Measurements from ENCODE around the gene GREB1.

The GREB1 gene

DNA sequence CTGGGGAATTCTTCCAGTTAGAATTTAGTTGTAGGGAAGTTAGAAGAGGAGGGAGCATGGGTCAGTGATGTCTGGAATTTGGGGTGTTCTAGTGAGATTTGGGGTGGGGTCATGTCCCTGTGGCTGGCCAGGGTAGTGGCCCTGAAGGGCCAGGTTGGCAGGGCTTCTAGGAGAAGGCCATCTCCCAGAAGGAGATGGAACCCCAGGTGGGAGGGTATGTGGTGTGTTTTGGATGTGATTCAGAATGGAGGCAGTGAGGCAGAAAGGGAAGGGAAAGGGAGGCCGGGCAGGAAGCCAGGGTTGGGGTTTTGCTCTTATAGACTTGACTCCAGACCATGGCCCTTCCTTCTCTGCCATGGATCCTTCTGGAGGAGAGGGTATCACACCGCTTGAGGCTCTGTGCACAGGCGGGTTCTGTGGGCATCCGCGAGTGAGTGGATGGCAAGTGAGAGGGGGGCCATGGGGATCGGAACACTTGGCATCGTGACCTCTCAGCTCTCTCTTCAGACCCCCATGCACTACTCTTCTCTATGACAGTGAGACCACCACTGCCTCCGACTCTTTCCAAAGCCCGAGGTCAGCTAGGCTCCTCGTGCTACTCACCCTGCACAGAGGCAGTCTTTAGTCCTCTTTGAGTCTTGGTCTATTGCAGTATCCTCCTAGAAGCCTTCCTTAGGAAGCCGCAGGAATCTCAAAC, 7.3 kb downstream of the GREB1 start:
- Histone ChIP-seq H3K36me3 (replicated peaks; ENCODE audit: low read depth, low read length) (no peaks in the 10 kb centered on the region), H3K4me3 (ENCODE audit: low read length) (no peak overlapping the region), H2AFZ (ENCODE audit: low read depth, low read length) (no peak overlapping the region), H3K4me2 (ENCODE audit: low read length) (no peak overlapping the region), H3K9ac (ENCODE audit: low read length) (no peak overlapping the region), H3K9me3 (ENCODE audit: insufficient read depth, low read length) (no peaks in the 10 kb centered on the region), H3K79me2 (ENCODE audit: low read length) (no peaks in the 10 kb centered on the region), H3K27ac (ENCODE audit: low read length) (no peak overlapping the region), H3K4me1 (ENCODE audit: low read length) (peaks cover 12% of the 10 kb centered on the region), H3K27me3 (ENCODE audit: low read depth, low read length) (peaks cover 9% of the 10 kb centered on the region), H4K20me1 (ENCODE audit: insufficient read depth, low read length) (no peaks in the 10 kb centered on the region)
- TF ChIP-seq, protein P1, sequence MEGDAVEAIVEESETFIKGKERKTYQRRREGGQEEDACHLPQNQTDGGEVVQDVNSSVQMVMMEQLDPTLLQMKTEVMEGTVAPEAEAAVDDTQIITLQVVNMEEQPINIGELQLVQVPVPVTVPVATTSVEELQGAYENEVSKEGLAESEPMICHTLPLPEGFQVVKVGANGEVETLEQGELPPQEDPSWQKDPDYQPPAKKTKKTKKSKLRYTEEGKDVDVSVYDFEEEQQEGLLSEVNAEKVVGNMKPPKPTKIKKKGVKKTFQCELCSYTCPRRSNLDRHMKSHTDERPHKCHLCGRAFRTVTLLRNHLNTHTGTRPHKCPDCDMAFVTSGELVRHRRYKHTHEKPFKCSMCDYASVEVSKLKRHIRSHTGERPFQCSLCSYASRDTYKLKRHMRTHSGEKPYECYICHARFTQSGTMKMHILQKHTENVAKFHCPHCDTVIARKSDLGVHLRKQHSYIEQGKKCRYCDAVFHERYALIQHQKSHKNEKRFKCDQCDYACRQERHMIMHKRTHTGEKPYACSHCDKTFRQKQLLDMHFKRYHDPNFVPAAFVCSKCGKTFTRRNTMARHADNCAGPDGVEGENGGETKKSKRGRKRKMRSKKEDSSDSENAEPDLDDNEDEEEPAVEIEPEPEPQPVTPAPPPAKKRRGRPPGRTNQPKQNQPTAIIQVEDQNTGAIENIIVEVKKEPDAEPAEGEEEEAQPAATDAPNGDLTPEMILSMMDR (IDR thresholded peaks at IDR 0.05; ENCODE audit: low read depth, low read length), result no peak
- TF ChIP-seq EZH2phosphoT487 (IDR thresholded peaks at IDR 0.05; ENCODE audit: low read depth), result no peak

DNA sequence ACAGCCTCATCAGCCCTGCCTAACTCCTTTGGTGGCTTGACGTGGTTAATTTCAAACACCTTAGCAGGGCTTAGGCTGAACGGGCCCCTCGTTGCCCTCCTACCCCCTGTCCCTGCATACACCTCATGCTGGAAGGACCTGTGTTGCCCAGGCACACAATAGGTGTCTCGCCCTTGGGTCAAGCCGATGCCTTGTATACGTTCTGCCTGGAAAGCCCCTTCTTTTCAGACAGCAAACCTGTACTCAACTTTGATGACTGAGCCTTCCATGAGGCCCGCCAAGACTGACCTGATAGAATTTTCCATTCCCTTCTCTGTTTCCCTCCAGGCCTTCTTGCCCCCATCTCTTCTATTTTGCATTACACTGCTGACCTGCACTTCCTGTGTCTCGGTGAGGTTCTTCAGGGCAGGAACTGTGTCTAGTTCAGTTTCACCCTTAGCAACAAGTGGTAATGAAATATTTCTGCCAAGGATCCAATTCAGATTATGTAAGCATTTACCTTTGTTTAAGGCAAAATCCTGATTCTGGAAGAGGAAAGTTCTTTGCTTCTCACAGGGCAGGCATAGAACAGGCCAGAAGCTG, 7.9 kb downstream of the GREB1 start:
- H3K4me3 ChIP-seq (ENCODE audit: low read length), result peak overlapping the region; percentile 24; the same call in 1 of the 2 replicates
- peak overlapping the region; percentile 65; the same call in 1 of the 2 replicates for H2AFZ ChIP-seq (ENCODE audit: low read depth, low read length)
- H3K79me2 ChIP-seq (ENCODE audit: low read length), result no peaks in the 10 kb centered on the region
- H3K9ac ChIP-seq (ENCODE audit: low read length), result peak overlapping the region; percentile 30; the same call in 1 of the 2 replicates
- peak overlapping the region; percentile 56 for H3K4me2 ChIP-seq (ENCODE audit: low read length)
- no peak for TF ChIP-seq EZH2phosphoT487 (IDR thresholded peaks at IDR 0.05; ENCODE audit: low read depth)
- TF ChIP-seq, protein P1 (IDR thresholded peaks at IDR 0.05; ENCODE audit: low read depth, low read length), result no peak
- H3K27me3 ChIP-seq (ENCODE audit: low read depth, low read length), result peaks cover 2% of the 10 kb centered on the region; the same call in 1 of the 2 replicates
- H3K9me3 ChIP-seq (ENCODE audit: insufficient read depth, low read length), result no peaks in the 10 kb centered on the region
- no peak overlapping the region for H3K27ac ChIP-seq (ENCODE audit: low read length)
- H4K20me1 ChIP-seq (ENCODE audit: insufficient read depth, low read length), result no peaks in the 10 kb centered on the region
- H3K4me1 ChIP-seq (ENCODE audit: low read length), result peaks cover 12% of the 10 kb centered on the region
- no peaks in the 10 kb centered on the region for H3K36me3 ChIP-seq (replicated peaks; ENCODE audit: low read depth, low read length)

DNA sequence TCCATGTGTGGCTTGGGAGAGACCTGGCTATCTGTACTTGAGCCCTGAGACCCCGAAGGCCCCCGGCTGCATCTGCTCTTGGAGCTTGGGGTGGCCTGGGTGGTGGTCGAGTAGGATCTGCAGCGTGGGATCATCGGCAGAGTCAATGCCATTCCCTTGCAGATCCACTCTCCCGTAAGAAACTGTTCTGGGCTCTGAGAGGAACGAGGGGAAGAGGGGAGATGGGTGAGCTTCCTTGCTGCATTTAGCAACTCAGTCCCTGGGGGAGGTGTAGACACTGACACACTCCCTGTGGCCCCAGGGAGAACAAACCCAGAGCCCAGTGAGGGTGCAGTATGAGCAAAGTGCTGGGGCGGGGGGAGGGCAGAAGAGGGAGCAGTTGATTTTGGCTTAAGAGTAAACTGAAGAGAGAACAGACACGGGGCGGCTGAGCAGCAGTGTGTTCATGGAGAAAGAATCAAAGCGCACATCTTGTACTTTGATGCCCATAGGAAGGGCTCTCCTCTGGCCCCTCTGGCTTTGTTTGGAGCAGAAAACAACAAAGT, 8.5 kb downstream of the GREB1 start:
- Histone ChIP-seq H3K4me1 (ENCODE audit: low read length) (peaks cover 12% of the 10 kb centered on the region), H3K36me3 (replicated peaks; ENCODE audit: low read depth, low read length) (no peaks in the 10 kb centered on the region), H4K20me1 (ENCODE audit: insufficient read depth, low read length) (no peaks in the 10 kb centered on the region), H3K4me2 (ENCODE audit: low read length) (peak overlapping the region; percentile 56), H3K4me3 (ENCODE audit: low read length) (peak overlapping the region; percentile 24; the same call in 1 of the 2 replicates), H3K79me2 (ENCODE audit: low read length) (no peaks in the 10 kb centered on the region), H3K27me3 (ENCODE audit: low read depth, low read length) (no peaks in the 10 kb centered on the region), H3K9ac (ENCODE audit: low read length) (peak overlapping the region; percentile 30; the same call in 1 of the 2 replicates), H3K9me3 (ENCODE audit: insufficient read depth, low read length) (no peaks in the 10 kb centered on the region), H3K27ac (ENCODE audit: low read length) (no peak overlapping the region), H2AFZ (ENCODE audit: low read depth, low read length) (peak overlapping the region; percentile 65; the same call in 1 of the 2 replicates)
- no peak for TF ChIP-seq EZH2phosphoT487 (IDR thresholded peaks at IDR 0.05; ENCODE audit: low read depth)
- TF ChIP-seq, protein P1 (IDR thresholded peaks at IDR 0.05; ENCODE audit: low read depth, low read length), result no peak

All from OCI-LY3 (cell line).